SK-N-SH (cell line): Measurements from ENCODE around the gene SCYL2. TPM values are rescaled to one million over a fixed set of nuclear protein-coding genes. Genes with fewer than 3 reads are reported as not detected.

Experiments
- CTCF ChIA-PET: fragments of 300-600, 350-600 bp; formaldehyde crosslinking; extraction: SDS; loops from one replicate; lab custom pipeline; 2021; lab: Yijun Ruan, JAX
- POLR2A ChIA-PET: fragments of 350-600 bp; sonication (Branson Sonifier 250); formaldehyde crosslinking; extraction: SDS; loops from one replicate; lab custom pipeline; 2020; ENCODE audit warnings: antibody characterized with exemption, inconsistent platforms; lab: Yijun Ruan, JAX
- DNase-seq: peaks from one replicate; pipeline ENCODE4 v3.0.0; 2012
- H2AFZ ChIP-seq: fragments of 200-600 bp; sonication (generic); 2 replicates; pipeline ENCODE4 v1.8.1; 2016; ENCODE audit warnings: antibody characterized with exemption, mild to moderate bottlenecking, low read depth
- H3F3A ChIP-seq: fragments of 200-600 bp; sonication (generic); replicated peaks from 2 replicates; pipeline ENCODE3; 2016; ENCODE audit warnings: antibody characterized with exemption, mild to moderate bottlenecking; ENCODE audit not compliant: insufficient read depth
- H3K27ac ChIP-seq, 2 experiments: fragments of 200-500 bp in 1 of 2; fragments of 200-600 bp in 1 of 2; sonication (Bioruptor generic) in 1 of 2; sonication (generic), shearing (Covaris generic) in 1 of 2; 2 replicates each; pipeline versions ENCODE4 v1.5.1 to v1.6.1; 2014 to 2016; ENCODE audit warnings: low read depth in 2 of 2, inconsistent platforms in 1 of 2, low read length in 1 of 2, mild to moderate bottlenecking in 1 of 2, mixed read lengths in 1 of 2
- H3K27me3 ChIP-seq: fragments of 200-600 bp; sonication (generic), shearing (Covaris generic); 2 replicates; pipeline ENCODE4 v1.6.1; 2016; ENCODE audit warnings: mixed run types; ENCODE audit not compliant: insufficient read depth
- H3K36me3 ChIP-seq, 2 experiments: fragments of 200-500 bp in 1 of 2; fragments of 200-600 bp in 1 of 2; sonication (Bioruptor generic) in 1 of 2; sonication (generic) in 1 of 2; replicated peaks in 1 of 2; 2 replicates each; pipeline versions ENCODE3 to v1.5.1; 2014 to 2016; ENCODE audit warnings: low read length in 1 of 2, mild to moderate bottlenecking in 1 of 2; ENCODE audit not compliant: insufficient read depth in 2 of 2, control insufficient read depth in 1 of 2
- H3K4me1 ChIP-seq, 2 experiments: fragments of 200-500 bp in 1 of 2; fragments of 200-600 bp in 1 of 2; sonication (Bioruptor generic) in 1 of 2; sonication (generic), shearing (Covaris generic) in 1 of 2; 2 replicates each; pipeline versions ENCODE4 v1.5.1 to v1.6.1; 2014 to 2016; ENCODE audit warnings: low read depth in 1 of 2, low read length in 1 of 2, mixed run types in 1 of 2; ENCODE audit not compliant: insufficient read depth in 2 of 2, control insufficient read depth in 1 of 2
- H3K4me2 ChIP-seq: fragments of 200-600 bp; sonication (generic), shearing (Covaris generic); 2 replicates; pipeline ENCODE4 v1.6.1; 2017; ENCODE audit warnings: mixed run types
- H3K4me3 ChIP-seq, 2 experiments: fragments of 200-500 bp in 1 of 2; fragments of 200-600 bp in 1 of 2; sonication (Bioruptor generic) in 1 of 2; sonication (generic), shearing (Covaris generic) in 1 of 2; 2 replicates each; pipeline versions ENCODE4 v1.5.1 to v1.8.1; 2014 to 2016; ENCODE audit warnings: low read depth in 2 of 2, inconsistent platforms in 1 of 2, low read length in 1 of 2, mild to moderate bottlenecking in 1 of 2, mixed read lengths in 1 of 2, moderate library complexity in 1 of 2
- H3K79me2 ChIP-seq: fragments of 200-600 bp; sonication (generic); 2 replicates; pipeline ENCODE4 v1.8.1; 2017; ENCODE audit warnings: mild to moderate bottlenecking; ENCODE audit not compliant: insufficient read depth
- H3K9ac ChIP-seq: fragments of 200-600 bp; sonication (generic); 2 replicates; pipeline ENCODE4 v1.6.1; 2017; ENCODE audit warnings: mixed run types
- H3K9me2 ChIP-seq: fragments of 200-600 bp; sonication (generic); 2 replicates; pipeline ENCODE4 v1.6.1; 2017; ENCODE audit warnings: mixed run types
- H3K9me3 ChIP-seq: fragments of 200-600 bp; sonication (generic); 2 replicates; pipeline ENCODE4 v1.6.1; 2017; ENCODE audit warnings: mixed run types, mild to moderate bottlenecking, moderate library complexity
- H4K20me1 ChIP-seq: fragments of 200-600 bp; sonication (generic); 2 replicates; pipeline ENCODE4 v1.6.1; 2017; ENCODE audit warnings: mild to moderate bottlenecking, mixed run types; ENCODE audit not compliant: insufficient read depth
- CHD2 ChIP-seq: fragments of 150-350 bp; IDR thresholded peaks from 2 replicates; pipeline ENCODE4 v1.6.1; 2018; ENCODE audit warnings: low read length; ENCODE audit not compliant: partially characterized antibody
- ELF1 ChIP-seq: IDR thresholded peaks from 2 replicates; pipeline ENCODE4 v1.4.0; 2012
- EP300 ChIP-seq, 2 experiments: IDR thresholded peaks; 2 replicates each; pipeline versions ENCODE4 v1.4.0 to v1.6.1; 2012; ENCODE audit warnings: borderline replicate concordance in 1 of 2, low read depth in 1 of 2, low read length in 1 of 2
- EZH2phosphoT487 ChIP-seq: fragments of 200-600 bp; sonication (generic); IDR thresholded peaks from 2 replicates; pipeline ENCODE4 v1.6.1; 2017; ENCODE audit warnings: low read depth, mixed run types, mild to moderate bottlenecking, antibody characterized with exemption, moderate library complexity, borderline replicate concordance
- FOXM1 ChIP-seq: IDR thresholded peaks from 2 replicates; pipeline ENCODE4 v1.4.0; 2012; ENCODE audit warnings: low read depth, mild to moderate bottlenecking
- GATA2 ChIP-seq: sonication (generic); formaldehyde crosslinking; IDR thresholded peaks from 2 replicates; pipeline ENCODE4 v1.5.0; 2020; ENCODE audit warnings: mild to moderate bottlenecking, missing genetic modification reagents
- MEF2A ChIP-seq: IDR thresholded peaks from 2 replicates; pipeline ENCODE4 v1.4.0; 2012; ENCODE audit warnings: low read depth, borderline replicate concordance
- MXI1 ChIP-seq: IDR thresholded peaks from 2 replicates; pipeline ENCODE4 v1.6.1; 2012; ENCODE audit warnings: mild to moderate bottlenecking, low read depth, low read length, improper control_type of control experiment
- NRF1 ChIP-seq: IDR thresholded peaks from 2 replicates; pipeline ENCODE4 v1.6.1; 2012; ENCODE audit warnings: low read depth, mild to moderate bottlenecking, low read length
- RFX5 ChIP-seq: IDR thresholded peaks from 2 replicates; pipeline ENCODE4 v1.6.1; 2012; ENCODE audit warnings: mild to moderate bottlenecking, improper control_type of control experiment, low read length
- RXRA ChIP-seq: IDR thresholded peaks from 2 replicates; pipeline ENCODE4 v1.4.0; 2012; ENCODE audit warnings: low read depth, mild to moderate bottlenecking, borderline replicate concordance
- TAF1 ChIP-seq: IDR thresholded peaks from 2 replicates; pipeline ENCODE4 v1.6.1; 2012; ENCODE audit warnings: low read depth, mild to moderate bottlenecking, low read length, moderate library complexity, borderline replicate concordance
- TEAD4 ChIP-seq: IDR thresholded peaks from 2 replicates; pipeline ENCODE4 v1.4.0; 2012; ENCODE audit warnings: mild to moderate bottlenecking, borderline replicate concordance; ENCODE audit not compliant: insufficient read depth
- YY1 ChIP-seq: IDR thresholded peaks from 2 replicates; pipeline ENCODE4 v1.4.0; 2012; ENCODE audit warnings: low read depth, mild to moderate bottlenecking
- WGBS: methylation state at CpG from one replicate; pipeline ENCODE4 v1.1.6; 2017; ENCODE audit warnings: low lambda C conversion rate; 5-methylcytosine and 5-hydroxymethylcytosine counted together
- polyA plus RNA-seq, 3 experiments: library from polyadenylated mRNA; depleted of rRNA; stranded (reverse); fragments of >200 nt; gene quantifications; 2 replicates each; pipeline ENCODE4 v1.2.3, GENCODE V29; 2012
- TF ChIP-seq, protein P1 (sequence below): IDR thresholded peaks from 2 replicates; pipeline ENCODE4 v1.4.0; 2012; ENCODE audit warnings: low read depth, borderline replicate concordance
- TF ChIP-seq, protein P2 (sequence below): fragments of 150-350 bp; IDR thresholded peaks from 2 replicates; pipeline ENCODE4 v1.6.1; 2016; ENCODE audit warnings: mild to moderate bottlenecking, low read depth, low read length
- TF ChIP-seq, protein P3 (sequence below): fragments of 150-350 bp; IDR thresholded peaks from 2 replicates; pipeline ENCODE4 v1.6.1; 2017; ENCODE audit warnings: antibody characterized with exemption, low read length, low read depth, borderline replicate concordance
- TF ChIP-seq, protein P4 (sequence below): fragments of 200-600 bp; sonication (generic); IDR thresholded peaks from 2 replicates; pipeline ENCODE4 v1.6.1; 2017; ENCODE audit warnings: antibody characterized with exemption, mild to moderate bottlenecking, moderate library complexity

Gene SCYL2
- polyA plus RNA-seq, 1 of the 3 experiments (the other 2 are of a cell fraction): 7.5 TPM

DNA sequence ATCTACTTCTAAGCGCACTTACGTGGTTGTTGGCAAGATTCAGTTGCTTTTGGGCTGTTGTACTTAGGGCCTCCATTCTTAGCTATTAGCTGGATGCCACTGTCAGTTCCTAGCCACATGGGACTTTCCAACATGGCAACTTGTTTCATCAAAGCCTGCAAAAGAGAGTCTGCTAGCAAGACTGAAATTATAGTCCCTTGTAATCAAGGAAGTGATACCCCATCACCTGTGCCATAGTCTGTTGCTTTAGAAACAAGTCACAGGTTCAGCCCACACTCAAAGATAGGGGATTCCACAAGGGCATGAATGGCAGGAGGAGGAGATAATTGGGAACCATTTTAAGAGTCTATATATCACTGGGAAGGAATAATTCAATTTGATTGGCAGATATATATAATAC is 62.8 kb downstream of the SCYL2 start:
- Histone ChIP-seq H3K9me2 (no peaks in the 10 kb centered on the region), H4K20me1 (no peaks in the 10 kb centered on the region), H3K4me3 (no peak overlapping the region), H3F3A (peaks cover 4% of the 10 kb centered on the region), H3K27me3 (no peaks in the 10 kb centered on the region), H3K9me3 (no peaks in the 10 kb centered on the region), H3K4me2 (no peak overlapping the region), H3K27ac (no peak overlapping the region), H3K36me3 (peaks cover 61 to 66% of the 10 kb centered on the region in 2 experiments), H3K4me1 (no peaks in the 10 kb centered on the region), H3K79me2 (no peaks in the 10 kb centered on the region), H3K9ac (no peak overlapping the region), H2AFZ (no peak overlapping the region)
- WGBS: 100% methylated on average over 2 of the region's 2 CpGs
- ChIA-PET CTCF (interaction anchor here (0.8 kb wide), 1 partner anchor 75 kb away, joined by 3 read pairs; no protein-coding TSS in a partner anchor), POLR2A (no interaction called here)
- TF ChIP-seq TEAD4: no peak
- TF ChIP-seq NRF1: no peak
- no peak for TF ChIP-seq TAF1
- TF ChIP-seq YY1: no peak
- TF ChIP-seq MEF2A: no peak
- no peak for TF ChIP-seq GATA2 (CRISPR knock-in tag)
- TF ChIP-seq RXRA: no peak
- no peak for TF ChIP-seq RFX5
- TF ChIP-seq MXI1: no peak
- DNase-seq: no peak

DNA sequence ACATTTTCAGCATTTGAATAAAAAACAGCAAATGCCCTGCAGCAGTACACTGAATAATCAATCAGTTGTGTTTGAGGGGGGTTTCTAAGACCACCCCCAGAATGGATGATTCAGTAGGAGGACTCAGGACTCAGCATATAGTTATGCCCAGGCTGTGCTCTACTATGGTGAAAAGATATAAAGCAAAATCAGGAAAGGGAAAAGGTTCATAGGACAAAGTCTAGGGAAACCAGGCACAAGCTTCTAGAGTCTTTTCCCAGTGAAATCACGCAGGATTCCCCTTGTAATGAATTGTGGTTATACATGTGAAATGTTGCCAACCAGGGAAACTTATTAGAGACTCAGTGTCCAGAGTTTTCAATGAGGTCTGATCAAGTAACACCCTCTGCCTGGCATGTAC is 64.9 kb downstream of the SCYL2 start:
- TF ChIP-seq FOXM1 (no peak), ELF1 (no peak)
- TF ChIP-seq, protein P1, sequence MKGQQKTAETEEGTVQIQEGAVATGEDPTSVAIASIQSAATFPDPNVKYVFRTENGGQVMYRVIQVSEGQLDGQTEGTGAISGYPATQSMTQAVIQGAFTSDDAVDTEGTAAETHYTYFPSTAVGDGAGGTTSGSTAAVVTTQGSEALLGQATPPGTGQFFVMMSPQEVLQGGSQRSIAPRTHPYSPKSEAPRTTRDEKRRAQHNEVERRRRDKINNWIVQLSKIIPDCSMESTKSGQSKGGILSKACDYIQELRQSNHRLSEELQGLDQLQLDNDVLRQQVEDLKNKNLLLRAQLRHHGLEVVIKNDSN: no peak
- Histone ChIP-seq H3K9me2 (no peaks in the 10 kb centered on the region), H3F3A (peaks cover 4% of the 10 kb centered on the region), H4K20me1 (no peaks in the 10 kb centered on the region), H3K27me3 (no peaks in the 10 kb centered on the region), H2AFZ (no peak overlapping the region), H3K27ac (no peak overlapping the region), H3K4me2 (no peak overlapping the region), H3K4me3 (no peak overlapping the region), H3K36me3 (peaks cover 73 to 74% of the 10 kb centered on the region in 2 experiments), H3K9me3 (no peaks in the 10 kb centered on the region), H3K9ac (no peak overlapping the region), H3K79me2 (no peaks in the 10 kb centered on the region), H3K4me1 (no peaks in the 10 kb centered on the region)
- 100% methylated on average over 1 of the region's 1 CpG for WGBS
- DNase-seq: no peak
- ChIA-PET CTCF (no interaction called here), POLR2A (no interaction called here)

DNA sequence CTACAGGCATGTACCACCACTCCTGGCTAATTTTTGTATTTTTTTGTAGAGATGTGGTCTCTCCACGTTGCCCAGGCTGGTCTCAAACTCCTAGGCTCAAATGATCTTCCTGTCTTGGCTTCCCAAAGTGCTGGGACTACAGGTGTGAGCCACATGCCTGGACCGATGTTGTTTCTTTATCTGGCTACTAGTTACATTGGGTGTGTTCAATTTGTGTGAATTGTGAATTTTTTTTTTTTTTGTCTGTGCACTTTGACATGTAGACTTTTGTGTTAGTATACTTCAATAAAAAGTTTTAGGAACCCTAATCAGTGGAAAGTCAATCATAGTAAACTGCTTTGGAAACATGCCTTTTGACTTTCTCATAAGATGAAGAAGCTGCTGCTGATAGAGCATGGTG is 65.9 kb downstream of the SCYL2 start:
- Histone ChIP-seq H3F3A (peaks cover 1% of the 10 kb centered on the region), H3K27ac (no peak overlapping the region), H2AFZ (no peak overlapping the region), H3K9me2 (no peaks in the 10 kb centered on the region), H3K9ac (no peak overlapping the region), H3K4me2 (no peak overlapping the region), H3K4me3 (no peak overlapping the region), H3K27me3 (no peaks in the 10 kb centered on the region), H4K20me1 (no peaks in the 10 kb centered on the region), H3K9me3 (no peaks in the 10 kb centered on the region), H3K79me2 (no peaks in the 10 kb centered on the region), H3K36me3 (peaks cover 73 to 80% of the 10 kb centered on the region in 2 experiments)
- POLR2A ChIA-PET: no interaction called here
- CTCF ChIA-PET: interaction anchor here (1.2 to 1.3 kb wide), 2 partner anchors 16 to 20 kb away, joined by 3 to 4 read pairs; no protein-coding TSS in a partner anchor
- DNase-seq: no peak
- 93% methylated on average over 2 of the region's 2 CpGs for WGBS
- TF ChIP-seq, protein P2, sequence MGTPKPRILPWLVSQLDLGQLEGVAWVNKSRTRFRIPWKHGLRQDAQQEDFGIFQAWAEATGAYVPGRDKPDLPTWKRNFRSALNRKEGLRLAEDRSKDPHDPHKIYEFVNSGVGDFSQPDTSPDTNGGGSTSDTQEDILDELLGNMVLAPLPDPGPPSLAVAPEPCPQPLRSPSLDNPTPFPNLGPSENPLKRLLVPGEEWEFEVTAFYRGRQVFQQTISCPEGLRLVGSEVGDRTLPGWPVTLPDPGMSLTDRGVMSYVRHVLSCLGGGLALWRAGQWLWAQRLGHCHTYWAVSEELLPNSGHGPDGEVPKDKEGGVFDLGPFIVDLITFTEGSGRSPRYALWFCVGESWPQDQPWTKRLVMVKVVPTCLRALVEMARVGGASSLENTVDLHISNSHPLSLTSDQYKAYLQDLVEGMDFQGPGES: no peak
- no peak for TF ChIP-seq NRF1
- TF ChIP-seq, protein P3, sequence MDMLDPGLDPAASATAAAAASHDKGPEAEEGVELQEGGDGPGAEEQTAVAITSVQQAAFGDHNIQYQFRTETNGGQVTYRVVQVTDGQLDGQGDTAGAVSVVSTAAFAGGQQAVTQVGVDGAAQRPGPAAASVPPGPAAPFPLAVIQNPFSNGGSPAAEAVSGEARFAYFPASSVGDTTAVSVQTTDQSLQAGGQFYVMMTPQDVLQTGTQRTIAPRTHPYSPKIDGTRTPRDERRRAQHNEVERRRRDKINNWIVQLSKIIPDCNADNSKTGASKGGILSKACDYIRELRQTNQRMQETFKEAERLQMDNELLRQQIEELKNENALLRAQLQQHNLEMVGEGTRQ: no peak
- no peak for TF ChIP-seq CHD2
- no peak for TF ChIP-seq EP300 (IDR thresholded peaks at IDR 0.05; ENCODE audit: borderline replicate concordance in 1 of 2, low read depth in 1 of 2, low read length in 1 of 2)
- TF ChIP-seq, protein P4, sequence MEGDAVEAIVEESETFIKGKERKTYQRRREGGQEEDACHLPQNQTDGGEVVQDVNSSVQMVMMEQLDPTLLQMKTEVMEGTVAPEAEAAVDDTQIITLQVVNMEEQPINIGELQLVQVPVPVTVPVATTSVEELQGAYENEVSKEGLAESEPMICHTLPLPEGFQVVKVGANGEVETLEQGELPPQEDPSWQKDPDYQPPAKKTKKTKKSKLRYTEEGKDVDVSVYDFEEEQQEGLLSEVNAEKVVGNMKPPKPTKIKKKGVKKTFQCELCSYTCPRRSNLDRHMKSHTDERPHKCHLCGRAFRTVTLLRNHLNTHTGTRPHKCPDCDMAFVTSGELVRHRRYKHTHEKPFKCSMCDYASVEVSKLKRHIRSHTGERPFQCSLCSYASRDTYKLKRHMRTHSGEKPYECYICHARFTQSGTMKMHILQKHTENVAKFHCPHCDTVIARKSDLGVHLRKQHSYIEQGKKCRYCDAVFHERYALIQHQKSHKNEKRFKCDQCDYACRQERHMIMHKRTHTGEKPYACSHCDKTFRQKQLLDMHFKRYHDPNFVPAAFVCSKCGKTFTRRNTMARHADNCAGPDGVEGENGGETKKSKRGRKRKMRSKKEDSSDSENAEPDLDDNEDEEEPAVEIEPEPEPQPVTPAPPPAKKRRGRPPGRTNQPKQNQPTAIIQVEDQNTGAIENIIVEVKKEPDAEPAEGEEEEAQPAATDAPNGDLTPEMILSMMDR: no peak
- TF ChIP-seq TAF1: no peak
- no peak for TF ChIP-seq EZH2phosphoT487
- TF ChIP-seq MXI1: no peak
- TF ChIP-seq, all 33 proteins: peak for 0
- H3K4me1 ChIP-seq: no peaks in the 10 kb centered on the region
